Astrocyte (in vitro differentiated cells and primary cell): ENCODE data around the gene MYCN. TPM values are rescaled to one million over a fixed set of nuclear protein-coding genes. Genes with fewer than 3 reads are reported as not detected.

Experiments used
- DNase-seq: peaks from one replicate; pipeline ENCODE4 v3.0.0-alpha.2; 2010; ENCODE audit warnings: low read depth
- FAIRE-seq: peaks from 2 replicates; lab custom pipeline; 2011; peaks lifted over from hg19 to GRCh38; lab: Jason Lieb, UNC
- H2AFZ ChIP-seq: 2 replicates; pipeline ENCODE4 v1.6.0; 2012; ENCODE audit warnings: low read depth, low read length, inconsistent platforms
- H3K27ac ChIP-seq: 2 replicates; pipeline ENCODE4 v1.5.1; 2011; ENCODE audit warnings: low read depth, low read length, inconsistent platforms
- H3K27me3 ChIP-seq: 2 replicates; pipeline ENCODE4 v1.6.0; 2011; ENCODE audit warnings: low read length, inconsistent platforms; ENCODE audit not compliant: insufficient read depth
- H3K36me3 ChIP-seq: 2 replicates; pipeline ENCODE4 v1.5.1; 2011; ENCODE audit warnings: low read length, inconsistent platforms; ENCODE audit not compliant: insufficient read depth
- H3K4me1 ChIP-seq: 2 replicates; pipeline ENCODE4 v1.5.1; 2011; ENCODE audit warnings: low read length, inconsistent platforms; ENCODE audit not compliant: insufficient read depth
- H3K4me2 ChIP-seq: 2 replicates; pipeline ENCODE4 v1.6.0; 2012; ENCODE audit warnings: low read length, inconsistent platforms
- H3K4me3 ChIP-seq: 2 replicates; pipeline ENCODE4 v1.5.1; 2011; ENCODE audit warnings: low read depth, mild to moderate bottlenecking, low read length, inconsistent platforms; ENCODE audit not compliant: insufficient read depth
- H3K79me2 ChIP-seq: 2 replicates; pipeline ENCODE4 v1.6.0; 2012; ENCODE audit warnings: mild to moderate bottlenecking, low read length, inconsistent platforms; ENCODE audit not compliant: insufficient read depth
- H3K9ac ChIP-seq: 2 replicates; pipeline ENCODE4 v1.6.0; 2012; ENCODE audit warnings: mild to moderate bottlenecking, low read length, inconsistent platforms
- H3K9me3 ChIP-seq: 2 replicates; pipeline ENCODE4 v1.5.1; 2012; ENCODE audit warnings: low read depth, mild to moderate bottlenecking, low read length, inconsistent platforms; ENCODE audit not compliant: insufficient read depth
- H4K20me1 ChIP-seq: 2 replicates; pipeline ENCODE4 v1.6.0; 2012; ENCODE audit warnings: low read length, inconsistent platforms; ENCODE audit not compliant: insufficient read depth
- H3K27ac Mint-ChIP-seq: one replicate; pipeline ENCODE4 v1.8.0; 2021; ENCODE audit warnings: mild to moderate bottlenecking, mixed read lengths; ENCODE audit not compliant: unreplicated experiment
- H3K27me3 Mint-ChIP-seq: one replicate; pipeline ENCODE4 v1.8.0; 2021; ENCODE audit warnings: low read depth, mixed read lengths; ENCODE audit not compliant: unreplicated experiment
- H3K36me3 Mint-ChIP-seq: one replicate; pipeline ENCODE4 v1.8.0; 2021; ENCODE audit warnings: low read depth, mixed read lengths; ENCODE audit not compliant: unreplicated experiment
- H3K4me1 Mint-ChIP-seq: one replicate; pipeline ENCODE4 v1.8.0; 2021; ENCODE audit warnings: low read depth, mixed read lengths; ENCODE audit not compliant: unreplicated experiment
- H3K4me3 Mint-ChIP-seq: one replicate; pipeline ENCODE4 v1.8.0; 2021; ENCODE audit warnings: mild to moderate bottlenecking, moderate library complexity, mixed read lengths; ENCODE audit not compliant: unreplicated experiment
- H3K9me3 Mint-ChIP-seq: one replicate; pipeline ENCODE4 v1.8.0; 2021; ENCODE audit warnings: mild to moderate bottlenecking, mixed read lengths; ENCODE audit not compliant: unreplicated experiment
- CTCF ChIP-seq: IDR thresholded peaks from 2 replicates; pipeline ENCODE4 v1.5.1; 2011; ENCODE audit warnings: low read depth, mild to moderate bottlenecking, inconsistent platforms, low read length, moderate library complexity; ENCODE audit not compliant: insufficient read depth
- EZH2 ChIP-seq: IDR thresholded peaks from 2 replicates; pipeline ENCODE4 v1.6.1; 2012; ENCODE audit warnings: mild to moderate bottlenecking, low read length, inconsistent platforms; ENCODE audit not compliant: insufficient read depth
- total RNA-seq: library from RNA; stranded (reverse); gene quantifications from 2 replicates; pipeline ENCODE4 v1.2.1, GENCODE V29; 2021

The MYCN gene
- total RNA-seq, 1 donor from 2014 or later, result 2.6 TPM

GRCh38 chr2:15967415-15968279 lies 27.3 kb downstream of the MYCN start:
- Histone ChIP-seq H3K36me3 (no peaks in the 10 kb centered on the region), H3K4me3 (no peak overlapping the region)
- no peak for FAIRE-seq

GRCh38 chr2:15968280-15969178 lies 28.2 kb downstream of the MYCN start:
- no peaks in the 10 kb centered on the region for H3K9me3 ChIP-seq
- H3K36me3 Mint-ChIP-seq, result no peaks in the 10 kb centered on the region
- no peak for FAIRE-seq

More at GRCh38 chr2:15967415-15968279, 27.3 kb downstream of the MYCN start:
- peaks cover 10% of the 10 kb centered on the region for H3K4me1 Mint-ChIP-seq
- H3K4me1 ChIP-seq, result no peaks in the 10 kb centered on the region
- no peaks in the 10 kb centered on the region for H3K36me3 Mint-ChIP-seq
- H3K9ac ChIP-seq, result no peak overlapping the region
- no peaks in the 10 kb centered on the region for H3K9me3 ChIP-seq
- no peaks in the 10 kb centered on the region for H3K79me2 ChIP-seq
- peaks cover 2% of the 10 kb centered on the region for H3K9me3 Mint-ChIP-seq
- H3K4me3 Mint-ChIP-seq, result no peak overlapping the region
- TF ChIP-seq EZH2, result no peak
- TF ChIP-seq CTCF, result no peak
- H3K4me2 ChIP-seq, result no peak overlapping the region
- no peak overlapping the region for H3K27ac Mint-ChIP-seq
- no peaks in the 10 kb centered on the region for H3K27me3 ChIP-seq
- H4K20me1 ChIP-seq, result no peaks in the 10 kb centered on the region
- H3K27me3 Mint-ChIP-seq, result no peaks in the 10 kb centered on the region
- no peak for DNase-seq
- H3K27ac ChIP-seq, result no peak overlapping the region
- no peak overlapping the region for H2AFZ ChIP-seq

More at GRCh38 chr2:15968280-15969178, 28.2 kb downstream of the MYCN start:
- H3K27ac ChIP-seq, result no peak overlapping the region
- Mint-ChIP-seq H3K27ac (no peak overlapping the region), H3K4me1 (peaks cover 10% of the 10 kb centered on the region), H3K27me3 (peaks cover 5% of the 10 kb centered on the region), H3K4me3 (no peak overlapping the region), H3K9me3 (peaks cover 2% of the 10 kb centered on the region)
- no peak overlapping the region for H3K4me2 ChIP-seq
- no peak for DNase-seq
- H3K79me2 ChIP-seq, result no peaks in the 10 kb centered on the region
- no peak overlapping the region for H3K9ac ChIP-seq
- no peaks in the 10 kb centered on the region for H3K36me3 ChIP-seq
- no peaks in the 10 kb centered on the region for H4K20me1 ChIP-seq
- no peak for TF ChIP-seq EZH2
- TF ChIP-seq CTCF, result no peak
- H2AFZ ChIP-seq, result no peak overlapping the region
- no peaks in the 10 kb centered on the region for H3K27me3 ChIP-seq
- H3K4me1 ChIP-seq, result no peaks in the 10 kb centered on the region
- no peak overlapping the region for H3K4me3 ChIP-seq
